Measurements from ENCODE around the gene SPIN1. TPM values are rescaled to one million over a fixed set of nuclear protein-coding genes. Genes with fewer than 3 reads are reported as not detected.

SPIN1 gene
- total RNA-seq, 2 experiments from 2014 or later: 42.2 to 45.3 TPM

- Mint-ChIP-seq H3K4me3 (no peak overlapping the region), H3K4me1 (peaks cover 18% of the 10 kb centered on the region), H3K27me3 (no peaks in the 10 kb centered on the region), H3K9me3 (no peaks in the 10 kb centered on the region), H3K27ac (no peak overlapping the region), H3K36me3 (peaks cover 34% of the 10 kb centered on the region)
- POLR2A ChIA-PET: no interaction called here
- ATAC-seq (ENCODE audit: low read depth): no peak
- DNase-seq: no peak
These were observed 41.6 kb downstream of the SPIN1 start for GRCh38 chr9:88429595-88430430.

DNA sequence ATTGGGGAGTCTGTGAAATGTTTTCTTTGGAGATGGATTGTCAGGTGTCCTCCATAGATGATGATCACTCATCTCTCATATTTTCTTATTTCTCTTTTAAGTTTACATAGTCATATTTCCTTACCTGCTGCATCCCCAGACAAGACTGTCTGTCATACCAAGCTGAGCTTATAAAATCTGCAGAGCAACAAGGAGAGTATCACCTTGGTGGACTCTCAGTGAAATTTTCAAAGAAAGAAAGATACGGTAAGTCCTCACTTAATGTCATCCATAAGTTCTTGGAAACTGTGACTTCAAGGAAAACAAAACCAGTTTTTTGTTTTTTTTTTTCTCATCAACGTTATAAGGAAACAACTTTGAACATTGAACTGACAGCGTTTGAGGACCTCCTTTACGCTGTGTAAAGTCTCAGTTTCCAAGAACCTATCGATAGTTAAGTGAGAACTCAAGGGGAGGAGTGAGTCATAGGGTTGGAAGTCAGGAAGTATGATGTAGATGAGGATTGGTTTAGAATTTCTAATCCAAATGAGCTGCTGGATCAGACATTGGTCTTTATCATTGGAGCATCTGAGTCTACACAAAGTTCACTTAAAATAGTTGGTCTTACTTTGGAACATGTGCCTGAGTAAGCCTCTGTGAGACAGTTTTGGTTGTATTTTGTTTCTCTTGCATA, 45.5 kb downstream of the SPIN1 start:
- peaks cover 2% of the 10 kb centered on the region for H3K9me3 Mint-ChIP-seq
- ATAC-seq (ENCODE audit: low read depth): peak; percentile 94
- POLR2A ChIA-PET: interaction anchor here (1.3 kb wide), 1 partner anchor 46 kb away, joined by 4 read pairs; no protein-coding TSS in a partner anchor
- H3K4me1 Mint-ChIP-seq: peaks cover 39% of the 10 kb centered on the region
- peaks cover 55% of the 10 kb centered on the region for H3K36me3 Mint-ChIP-seq
- H3K27ac Mint-ChIP-seq: peak overlapping the region; percentile 89
- H3K4me3 Mint-ChIP-seq: peak overlapping the region; percentile 46
- no peaks in the 10 kb centered on the region for H3K27me3 Mint-ChIP-seq
- no peak for DNase-seq

DNA sequence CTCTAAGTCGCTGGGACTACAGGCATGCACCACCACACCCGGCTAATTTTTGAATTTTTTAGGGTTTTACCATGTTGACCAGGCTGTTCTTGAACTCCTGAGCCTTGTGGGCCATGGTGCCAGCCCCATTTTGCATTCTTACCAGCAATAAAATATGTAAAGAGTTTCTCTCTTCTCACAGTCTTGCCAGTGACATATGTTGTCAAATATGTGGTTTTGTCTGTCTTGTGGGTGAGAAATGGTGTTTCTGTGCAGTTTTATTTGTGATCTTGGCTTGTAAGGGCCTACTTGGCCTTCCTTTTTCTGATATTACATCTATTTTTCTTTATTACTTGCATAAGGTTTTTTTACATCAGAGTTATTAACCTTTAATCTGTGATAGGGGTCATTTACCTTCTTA, 47.1 kb downstream of the SPIN1 start:
- POLR2A ChIA-PET: no interaction called here
- Mint-ChIP-seq H3K4me3 (peak overlapping the region; percentile 5), H3K27ac (peak overlapping the region; percentile 67)

DNA sequence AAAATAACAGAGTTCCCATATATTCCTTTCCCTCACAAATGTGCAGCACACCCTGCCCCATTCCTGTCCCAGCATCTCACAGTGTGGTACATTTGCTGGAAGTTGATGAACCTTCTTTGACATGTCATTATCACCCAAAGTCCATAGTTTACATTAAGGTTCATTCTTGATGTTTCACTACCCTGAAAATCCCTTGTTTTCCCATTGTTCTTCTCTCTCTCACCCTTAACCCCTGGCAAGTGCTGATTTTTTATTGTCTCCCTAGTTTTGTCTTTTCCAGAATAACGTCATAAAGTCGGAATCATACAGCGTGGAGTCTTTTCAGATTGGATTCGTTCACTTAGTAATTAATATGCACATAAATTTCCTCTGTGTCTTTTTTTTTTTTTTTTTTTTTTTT, 48.1 kb downstream of the SPIN1 start:
- POLR2A ChIA-PET: interaction anchor here (0.7 kb wide), 1 partner anchor 132 kb away, joined by 6 read pairs; no protein-coding TSS in a partner anchor
- H3K27ac Mint-ChIP-seq: no peak overlapping the region
- H3K36me3 Mint-ChIP-seq: peaks cover 57% of the 10 kb centered on the region

More for the DNA sequence above, 47.1 kb downstream of the SPIN1 start:
- peaks cover 40% of the 10 kb centered on the region for H3K4me1 Mint-ChIP-seq
- no peaks in the 10 kb centered on the region for H3K27me3 Mint-ChIP-seq
- H3K36me3 Mint-ChIP-seq: peaks cover 52% of the 10 kb centered on the region
- ATAC-seq (ENCODE audit: low read depth) (no peak), DNase-seq (no peak)
- H3K9me3 Mint-ChIP-seq: peaks cover 2% of the 10 kb centered on the region

GRCh38 chr9:88437210-88438146, 49.2 kb downstream of the SPIN1 start:
- peaks cover 2% of the 10 kb centered on the region for H3K9me3 Mint-ChIP-seq
- H3K36me3 Mint-ChIP-seq: peaks cover 60% of the 10 kb centered on the region
- no peak for ATAC-seq (ENCODE audit: low read depth)
- no peak for DNase-seq
- H3K27me3 Mint-ChIP-seq: no peaks in the 10 kb centered on the region
- POLR2A ChIA-PET: interaction anchor here (0.7 kb wide), 1 partner anchor 133 kb away, joined by 6 read pairs; no protein-coding TSS in a partner anchor
- H3K27ac Mint-ChIP-seq: no peak overlapping the region
- peaks cover 47% of the 10 kb centered on the region for H3K4me1 Mint-ChIP-seq
- H3K4me3 Mint-ChIP-seq: no peak overlapping the region

More for the DNA sequence above, 48.1 kb downstream of the SPIN1 start:
- H3K9me3 Mint-ChIP-seq: peaks cover 2% of the 10 kb centered on the region
- H3K27me3 Mint-ChIP-seq: no peaks in the 10 kb centered on the region
- H3K4me3 Mint-ChIP-seq: no peak overlapping the region
- ATAC-seq (ENCODE audit: low read depth) (no peak), DNase-seq (no peak)
- peaks cover 40% of the 10 kb centered on the region for H3K4me1 Mint-ChIP-seq

DNA sequence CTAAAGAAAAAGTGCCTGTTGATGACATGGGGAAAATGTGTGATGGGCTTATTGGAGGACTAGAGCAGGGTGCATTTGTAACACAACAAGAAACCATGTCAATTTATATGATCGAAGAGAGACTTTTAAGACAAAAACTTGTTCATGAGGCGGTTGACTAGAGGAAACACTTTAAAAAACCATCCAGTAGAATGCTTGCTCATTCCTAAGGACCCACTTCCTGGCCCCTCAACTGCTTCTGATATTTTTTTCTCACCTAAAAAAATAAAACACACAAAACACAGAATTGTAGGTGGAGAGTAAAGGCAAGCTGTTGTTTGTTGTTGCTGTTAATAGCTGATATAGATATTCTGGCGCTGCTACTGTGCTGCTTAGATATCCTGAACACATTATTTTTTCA, 50.6 kb downstream of the SPIN1 start:
- H3K36me3 Mint-ChIP-seq: peaks cover 54% of the 10 kb centered on the region

GRCh38 chr9:88441301-88442007, 53.2 kb downstream of the SPIN1 start:
- no peak for DNase-seq
- no peak overlapping the region for H3K27ac Mint-ChIP-seq
- H3K4me3 Mint-ChIP-seq: no peak overlapping the region
- POLR2A ChIA-PET: no interaction called here
- H3K9me3 Mint-ChIP-seq: peaks cover 4% of the 10 kb centered on the region
- H3K36me3 Mint-ChIP-seq: peaks cover 50% of the 10 kb centered on the region
- peaks cover 26% of the 10 kb centered on the region for H3K4me1 Mint-ChIP-seq
- no peak for ATAC-seq (ENCODE audit: low read depth)
- no peaks in the 10 kb centered on the region for H3K27me3 Mint-ChIP-seq

More for the DNA sequence above, 50.6 kb downstream of the SPIN1 start:
- Mint-ChIP-seq H3K4me3 (no peak overlapping the region), H3K4me1 (peaks cover 41% of the 10 kb centered on the region), H3K9me3 (peaks cover 2% of the 10 kb centered on the region), H3K27ac (no peak overlapping the region), H3K27me3 (no peaks in the 10 kb centered on the region)
- ATAC-seq (ENCODE audit: low read depth) (no peak), DNase-seq (no peak)
- POLR2A ChIA-PET: no interaction called here

GRCh38 chr9:88443480-88444113, 55.4 kb downstream of the SPIN1 start:
- H3K4me3 Mint-ChIP-seq: no peak overlapping the region
- H3K36me3 Mint-ChIP-seq: peaks cover 47% of the 10 kb centered on the region
- peaks cover 33% of the 10 kb centered on the region for H3K4me1 Mint-ChIP-seq
- POLR2A ChIA-PET: no interaction called here
- H3K27me3 Mint-ChIP-seq: no peaks in the 10 kb centered on the region
- ATAC-seq (ENCODE audit: low read depth) (no peak), DNase-seq (no peak)
- peaks cover 3% of the 10 kb centered on the region for H3K9me3 Mint-ChIP-seq
- H3K27ac Mint-ChIP-seq: no peak overlapping the region

GRCh38 chr9:88446728-88447127, 58.5 kb downstream of the SPIN1 start:
- Mint-ChIP-seq H3K27ac (no peak overlapping the region), H3K36me3 (peaks cover 50% of the 10 kb centered on the region), H3K9me3 (peaks cover 3% of the 10 kb centered on the region), H3K27me3 (no peaks in the 10 kb centered on the region), H3K4me1 (peaks cover 31% of the 10 kb centered on the region), H3K4me3 (no peak overlapping the region)
- no peak for DNase-seq
- POLR2A ChIA-PET: no interaction called here
- no peak for ATAC-seq (ENCODE audit: low read depth)

- H3K9me3 Mint-ChIP-seq: peaks cover 3% of the 10 kb centered on the region
- no peaks in the 10 kb centered on the region for H3K27me3 Mint-ChIP-seq
- POLR2A ChIA-PET: no interaction called here
- peaks cover 44% of the 10 kb centered on the region for H3K36me3 Mint-ChIP-seq
- no peak for ATAC-seq (ENCODE audit: low read depth)
- no peak for DNase-seq
- H3K4me1 Mint-ChIP-seq: peaks cover 25% of the 10 kb centered on the region
- H3K27ac Mint-ChIP-seq: no peak overlapping the region
- H3K4me3 Mint-ChIP-seq: no peak overlapping the region
These were observed 59.2 kb downstream of the SPIN1 start for GRCh38 chr9:88447431-88447830.

GRCh38 chr9:88451160-88451559, 62.9 kb downstream of the SPIN1 start:
- POLR2A ChIA-PET: no interaction called here
- no peaks in the 10 kb centered on the region for H3K27me3 Mint-ChIP-seq
- DNase-seq: no peak
- ATAC-seq (ENCODE audit: low read depth): no peak
- peaks cover 20% of the 10 kb centered on the region for H3K4me1 Mint-ChIP-seq
- no peaks in the 10 kb centered on the region for H3K9me3 Mint-ChIP-seq
- peaks cover 35% of the 10 kb centered on the region for H3K36me3 Mint-ChIP-seq
- no peak overlapping the region for H3K27ac Mint-ChIP-seq
- H3K4me3 Mint-ChIP-seq: no peak overlapping the region

DNA sequence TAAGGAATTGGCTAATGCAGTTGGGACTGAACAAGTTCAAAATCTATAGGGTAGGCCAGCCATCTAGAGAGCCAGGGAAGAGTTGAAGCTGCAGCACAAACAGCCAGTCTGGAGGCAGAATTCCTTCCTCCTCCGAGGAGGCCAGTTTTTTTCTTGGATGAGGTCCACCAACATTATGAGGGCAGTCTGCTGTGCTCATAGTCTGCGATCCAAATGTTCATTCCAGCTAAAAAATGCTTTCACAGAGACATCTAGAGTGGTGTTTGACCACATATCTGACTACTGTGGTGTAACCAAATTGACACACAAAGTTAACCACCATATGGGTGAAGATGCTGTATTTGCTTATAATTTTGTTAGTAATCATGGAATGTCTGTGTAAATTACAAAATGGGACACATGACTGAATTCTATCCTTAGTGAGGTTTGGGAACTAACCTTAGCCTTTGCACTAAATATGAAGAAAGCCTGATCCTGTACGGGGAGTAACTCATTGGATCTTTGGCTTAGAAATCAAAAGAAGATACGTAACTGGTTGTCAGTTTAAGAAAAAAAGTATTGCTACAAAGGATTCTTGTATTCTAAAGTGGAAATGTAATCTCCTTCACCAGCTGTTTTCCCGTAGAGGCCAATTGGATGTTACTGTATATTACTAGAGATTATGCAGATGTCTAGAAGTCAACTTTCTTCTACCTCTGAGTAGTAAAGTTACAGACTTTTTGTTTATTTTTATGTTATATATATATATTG, 70.6 kb downstream of the SPIN1 start:
- Mint-ChIP-seq H3K27ac (no peak overlapping the region), H3K27me3 (no peaks in the 10 kb centered on the region), H3K9me3 (no peaks in the 10 kb centered on the region), H3K4me3 (no peak overlapping the region), H3K36me3 (peaks cover 16% of the 10 kb centered on the region), H3K4me1 (peaks cover 5% of the 10 kb centered on the region)
- DNase-seq (no peak), ATAC-seq (ENCODE audit: low read depth) (no peak)
- POLR2A ChIA-PET: interaction anchor here (0.6 kb wide), 1 partner anchor 33 kb away, joined by 3 read pairs; no protein-coding TSS in a partner anchor

All from activated naive CD8-positive, alpha-beta T cell treated with anti-CD3 and anti-CD28 coated beads, Interleukin-2, amount 10 ng/mL, durations not matched to agents 7 days and 5 days (primary cell).